Stimulated activated CD8-positive, alpha-beta memory T cell treated with anti-CD3 and anti-CD28 coated beads, Interleukin-7, amount 100 ng/mL, for 24 hours (primary cell): Measurements from ENCODE around the gene TXNRD1.
"Not testable (repeated sequence)": the region's sequence is repeated elsewhere in the genome, so short reads cannot be mapped to it uniquely, and the experiment has no call there.

Experiments used
- DNase-seq: peaks from one replicate; pipeline ENCODE4 v3.0.0-alpha.2; 2020; ENCODE audit warnings: low read depth

Gene TXNRD1

DNA sequence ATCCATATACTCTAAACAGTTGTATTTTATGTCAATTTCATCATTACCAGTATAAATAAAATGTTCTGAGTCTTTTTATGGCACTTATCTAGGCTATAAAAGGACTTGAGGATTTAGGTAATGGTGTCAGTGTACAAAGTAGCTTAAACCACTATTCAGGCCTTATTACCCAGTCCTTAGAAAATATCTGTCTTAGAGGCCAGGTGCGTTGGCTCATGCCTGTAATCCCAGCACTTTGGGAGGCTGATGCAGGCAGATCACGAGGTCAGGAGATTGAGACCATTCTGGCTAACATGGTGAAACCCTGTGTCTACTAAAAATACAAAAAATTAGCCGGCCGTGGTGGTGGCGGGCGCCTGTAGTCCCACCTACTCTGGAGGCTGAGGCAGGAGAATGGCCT, 112.7 kb downstream of the TXNRD1 start:
- DNase-seq, result not testable (repeated sequence)

GRCh38 chr12:104328790-104329189, 113.2 kb downstream of the TXNRD1 start:
- DNase-seq, result no peak

GRCh38 chr12:104329707-104330532, 114.3 kb downstream of the TXNRD1 start:
- no peak for DNase-seq

- DNase-seq, result no peak
Observed at GRCh38 chr12:104331376-104331775, 115.8 kb downstream of the TXNRD1 start.

- not testable (repeated sequence) for DNase-seq
Observed at GRCh38 chr12:104332273-104332672, 116.7 kb downstream of the TXNRD1 start.

DNA sequence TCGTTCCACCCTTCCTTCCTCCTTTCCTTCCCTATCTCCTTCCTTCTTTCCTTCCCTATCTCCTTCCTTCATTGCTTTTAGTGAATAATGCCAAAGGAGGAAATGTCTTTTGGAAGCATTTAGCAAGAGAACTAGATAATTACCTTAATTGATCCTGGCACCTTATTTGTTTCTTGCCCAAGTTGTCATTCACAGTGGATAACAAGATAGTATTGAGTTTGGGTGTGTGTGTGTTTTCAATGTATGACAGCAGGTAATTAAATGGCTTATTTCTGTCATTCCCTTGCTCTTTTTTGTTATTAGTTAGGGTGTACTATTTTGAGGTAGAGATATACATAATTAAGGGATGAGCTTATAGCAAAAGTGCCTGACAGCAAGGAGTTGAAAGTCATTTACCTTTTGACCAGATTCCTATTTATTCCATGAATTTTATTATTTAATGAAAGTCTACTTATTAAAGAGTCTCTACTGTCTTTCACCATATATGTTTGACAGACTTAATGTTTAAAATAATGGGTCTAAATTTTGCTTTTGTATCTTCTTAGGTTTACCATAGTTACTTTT, 118.2 kb downstream of the TXNRD1 start:
- DNase-seq, result no peak

DNA sequence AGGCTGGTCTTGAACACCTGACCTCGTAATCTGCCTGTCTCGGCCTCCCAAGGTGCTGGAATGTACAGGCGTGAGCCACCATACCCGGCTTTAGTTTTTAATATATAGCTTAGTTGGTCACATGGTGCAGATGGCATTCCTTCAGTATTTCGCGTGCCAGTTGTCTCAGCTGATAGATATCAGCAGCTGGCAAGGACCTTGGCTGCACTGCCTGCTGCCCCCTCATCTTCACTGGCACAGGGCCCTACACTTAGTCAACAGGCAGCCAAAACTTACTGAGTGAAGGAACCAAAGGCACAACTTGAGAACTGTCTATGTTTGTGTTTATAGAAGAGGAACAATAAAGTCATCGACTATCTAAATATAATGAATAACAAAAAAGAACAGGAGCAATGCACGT, 119.0 kb downstream of the TXNRD1 start:
- no peak for DNase-seq

- DNase-seq, result no peak
Observed at GRCh38 chr12:104336115-104336514, 120.5 kb downstream of the TXNRD1 start.

GRCh38 chr12:104337030-104337558, 121.5 kb downstream of the TXNRD1 start:
- no peak for DNase-seq

DNA sequence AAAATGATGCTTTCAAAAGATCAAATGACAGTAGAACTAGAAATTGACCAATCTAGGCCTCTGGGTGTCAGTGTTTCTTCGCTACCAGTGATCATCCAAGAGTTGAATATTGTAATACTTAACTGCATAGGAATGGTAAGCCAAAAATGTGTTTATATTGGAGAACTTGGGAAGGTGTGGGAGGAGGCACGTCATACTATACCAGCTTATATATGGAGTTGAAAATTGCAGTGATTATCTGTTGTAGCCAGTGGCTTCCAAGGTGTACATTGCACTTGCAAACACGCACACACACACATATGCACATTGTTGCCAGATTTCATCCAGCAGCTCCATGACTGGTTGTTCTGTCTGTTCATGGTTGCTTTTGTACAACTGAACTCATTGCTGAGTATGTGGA, 124.1 kb downstream of the TXNRD1 start:
- DNase-seq, result no peak

DNA sequence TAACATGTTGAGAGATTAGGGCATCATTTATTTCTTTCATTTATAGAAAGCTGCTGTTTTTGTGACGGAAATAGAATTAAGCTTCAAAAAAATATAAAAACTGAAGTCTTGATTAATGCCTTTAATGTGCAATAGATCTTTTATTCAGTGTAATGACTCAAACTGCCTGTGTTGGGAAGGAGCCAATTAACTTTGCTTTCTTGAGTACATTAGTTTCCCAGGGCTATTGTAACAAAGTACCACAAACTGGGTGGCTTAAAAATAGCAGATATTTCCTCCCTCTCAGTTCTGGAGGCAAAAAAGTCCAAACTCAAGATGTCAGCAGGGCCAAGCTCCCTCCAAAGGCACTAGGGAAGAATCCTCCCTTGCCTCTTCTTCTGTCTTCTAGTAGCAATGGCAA, 124.6 kb downstream of the TXNRD1 start:
- no peak for DNase-seq

DNA sequence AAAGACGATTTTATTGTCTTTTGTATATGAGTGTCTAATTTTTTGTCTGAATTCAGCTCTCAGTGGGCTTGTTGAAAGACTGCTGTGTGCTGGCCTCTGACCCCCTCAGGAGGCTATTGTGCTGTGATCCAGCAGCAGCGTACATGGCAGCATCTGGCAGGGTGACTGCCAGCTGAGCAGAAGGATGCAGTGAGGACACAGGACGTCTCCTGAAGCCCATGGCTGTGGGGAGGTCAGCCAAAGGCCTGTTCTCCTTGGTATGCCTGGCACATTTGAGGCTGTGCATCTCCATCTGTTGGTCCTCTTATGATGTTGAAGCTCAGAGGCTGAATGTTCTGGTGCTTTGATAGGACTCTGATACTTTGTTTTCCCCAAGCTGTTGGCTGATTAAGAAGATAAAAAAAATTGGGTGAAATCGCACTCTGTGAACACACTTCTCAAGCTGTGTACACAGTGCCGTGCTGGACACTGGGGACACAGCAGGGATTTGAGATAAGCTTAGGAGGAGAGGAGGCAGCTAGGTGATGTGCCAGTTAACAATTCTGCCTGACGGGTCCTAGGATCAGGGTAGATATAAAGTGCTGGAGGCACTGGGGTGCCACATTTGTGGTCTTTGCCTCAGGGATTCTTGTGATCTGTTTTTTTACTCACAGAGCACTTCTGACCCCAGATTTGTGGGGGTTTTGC, 125.5 kb downstream of the TXNRD1 start:
- no peak for DNase-seq

GRCh38 chr12:104342147-104342546, 126.6 kb downstream of the TXNRD1 start:
- DNase-seq, result no peak

DNA sequence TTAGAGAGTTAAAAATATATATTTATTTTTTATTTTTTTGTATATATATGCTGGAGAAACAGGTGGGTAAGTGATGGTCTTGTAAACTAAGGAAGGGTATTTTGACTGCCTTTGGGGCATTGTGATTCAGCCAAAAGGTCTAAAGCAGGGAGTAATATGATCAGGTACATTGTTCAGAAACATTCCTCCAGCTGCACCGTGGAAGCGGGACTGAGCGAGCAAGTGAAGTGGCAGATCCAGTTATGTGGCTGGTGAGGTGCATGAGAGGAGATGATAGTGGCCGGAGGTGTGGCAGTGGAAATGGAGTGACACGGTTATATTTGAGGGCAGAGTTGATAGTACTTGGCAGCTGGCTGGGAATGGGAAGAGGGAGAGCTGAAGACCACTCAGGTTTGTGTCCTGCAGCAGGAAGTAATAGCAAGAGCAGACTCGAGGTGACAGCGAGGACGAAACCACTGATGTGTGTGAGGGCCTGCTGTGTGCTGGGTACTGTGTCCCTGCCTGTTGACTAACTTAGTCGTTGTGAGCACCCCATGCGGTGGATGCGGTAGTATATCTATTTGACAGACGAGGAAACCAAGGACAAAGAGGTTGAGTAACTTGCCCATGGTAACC, 127.2 kb downstream of the TXNRD1 start:
- no peak for DNase-seq

DNA sequence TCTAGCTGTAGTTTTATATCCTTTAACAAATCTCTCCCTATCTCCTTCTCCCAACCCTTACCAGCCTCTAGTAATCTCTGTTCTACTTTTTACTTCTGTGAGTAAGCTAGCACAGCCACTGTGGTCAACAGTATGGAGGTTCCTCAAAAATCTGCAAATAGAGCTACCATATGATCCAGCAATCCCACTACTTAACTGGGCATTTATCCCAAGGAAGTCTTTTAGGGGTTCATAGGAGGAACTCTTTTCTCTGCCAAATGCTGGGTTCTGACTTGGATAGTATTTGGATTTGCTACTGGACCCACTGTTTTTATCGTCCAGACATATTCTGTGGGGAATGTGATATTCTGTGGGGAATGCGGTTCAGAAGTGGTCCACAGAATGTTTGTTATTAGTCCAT, 129.1 kb downstream of the TXNRD1 start:
- DNase-seq, result no peak

DNA sequence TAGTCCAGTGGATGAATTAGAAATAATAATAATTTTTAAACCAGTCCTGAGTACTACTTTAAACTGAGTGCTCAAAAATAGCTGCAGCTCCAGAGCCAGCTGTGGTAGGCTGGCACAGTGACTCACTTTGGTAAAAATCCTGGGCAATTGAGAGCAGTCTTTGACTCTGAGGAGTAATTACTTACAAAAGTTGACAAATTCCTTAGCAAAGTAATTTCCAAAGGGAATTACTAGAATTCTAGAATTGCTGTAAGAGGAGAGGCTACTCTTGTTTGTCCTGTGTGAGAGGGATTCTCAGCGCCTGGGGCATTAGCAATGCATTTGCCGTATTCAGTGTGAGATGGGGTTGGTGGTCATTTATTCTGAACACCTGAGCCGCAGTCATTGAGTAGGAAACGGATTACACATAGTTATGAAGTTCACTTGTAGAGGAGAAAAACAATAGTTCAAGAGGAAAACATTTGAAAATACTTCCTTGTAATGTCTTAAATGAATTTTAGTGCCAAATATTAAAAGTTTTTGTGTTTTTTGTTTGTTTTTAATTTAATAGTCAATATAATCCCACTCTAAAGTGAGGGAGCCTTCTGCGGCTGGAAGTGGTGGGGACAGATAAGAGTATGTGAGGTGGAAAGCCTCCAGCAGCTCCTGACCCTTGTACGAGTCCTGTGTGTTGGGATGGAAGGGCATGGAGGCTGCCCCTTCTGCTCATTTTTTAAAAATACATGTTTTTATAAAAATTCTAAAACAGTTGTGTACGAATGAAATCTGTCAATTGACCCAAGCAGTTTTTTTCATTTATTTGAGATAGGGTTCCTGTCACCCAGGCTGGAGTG, 129.9 kb downstream of the TXNRD1 start:
- no peak for DNase-seq

GRCh38 chr12:104347374-104348075, 131.9 kb downstream of the TXNRD1 start:
- no peak for DNase-seq

DNA sequence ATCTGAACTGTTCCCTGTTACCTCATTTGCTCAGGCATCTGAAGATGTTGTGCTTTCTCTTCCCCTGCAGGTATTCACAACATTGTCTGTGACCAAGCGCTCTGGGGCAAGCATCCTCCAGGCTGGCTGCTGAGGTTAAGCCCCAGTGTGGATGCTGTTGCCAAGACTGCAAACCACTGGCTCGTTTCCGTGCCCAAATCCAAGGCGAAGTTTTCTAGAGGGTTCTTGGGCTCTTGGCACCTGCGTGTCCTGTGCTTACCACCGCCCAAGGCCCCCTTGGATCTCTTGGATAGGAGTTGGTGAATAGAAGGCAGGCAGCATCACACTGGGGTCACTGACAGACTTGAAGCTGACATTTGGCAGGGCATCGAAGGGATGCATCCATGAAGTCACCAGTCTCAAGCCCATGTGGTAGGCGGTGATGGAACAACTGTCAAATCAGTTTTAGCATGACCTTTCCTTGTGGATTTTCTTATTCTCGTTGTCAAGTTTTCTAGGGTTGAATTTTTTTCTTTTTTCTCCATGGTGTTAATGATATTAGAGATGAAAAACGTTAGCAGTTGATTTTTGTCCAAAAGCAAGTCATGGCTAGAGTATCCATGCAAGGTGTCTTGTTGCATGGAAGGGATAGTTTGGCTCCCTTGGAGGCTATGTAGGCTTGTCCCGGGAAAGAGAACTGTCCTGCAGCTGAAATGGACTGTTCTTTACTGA, 132.9 kb downstream of the TXNRD1 start:
- DNase-seq, result no peak

GRCh38 chr12:104348994-104349494, 133.5 kb downstream of the TXNRD1 start:
- DNase-seq, result no peak
